HepG2 (cell line): ENCODE results near the gene BIRC3. TPM values are rescaled to one million over a fixed set of nuclear protein-coding genes. Genes with fewer than 3 reads are reported as not detected.

Source experiments
- CREB1 ChIP-seq, 2 experiments: fragments of 450-650 bp in 1 of 2; IDR thresholded peaks; 2 replicates each; pipeline ENCODE4 v1.6.1; 2016 to 2017; ENCODE audit warnings: control low read depth in 1 of 2, mild to moderate bottlenecking in 1 of 2, missing compliant biosample characterization in 1 of 2, missing genetic modification characterization in 1 of 2
- DMTF1 ChIP-seq: sonication (generic); formaldehyde crosslinking; IDR thresholded peaks from 2 replicates; pipeline ENCODE4 v1.4.0; 2020; ENCODE audit warnings: mild to moderate bottlenecking, missing genetic modification reagents
- ELF3 ChIP-seq: IDR thresholded peaks from 2 replicates; pipeline ENCODE4 v1.6.1; 2016; ENCODE audit warnings: missing genetic modification reagents, missing compliant biosample characterization
- HOMEZ ChIP-seq: IDR thresholded peaks from 2 replicates; pipeline ENCODE4 v1.6.1; 2016; ENCODE audit warnings: low read depth
- KAT8 ChIP-seq: IDR thresholded peaks from 2 replicates; pipeline ENCODE4 v1.6.1; 2016; ENCODE audit warnings: missing genetic modification reagents, missing compliant biosample characterization
- KDM4B ChIP-seq: sonication (generic); formaldehyde crosslinking; IDR thresholded peaks from 2 replicates; pipeline ENCODE4 v1.4.0; 2020; ENCODE audit warnings: missing genetic modification reagents
- ONECUT2 ChIP-seq: sonication (generic); formaldehyde crosslinking; IDR thresholded peaks from 2 replicates; pipeline ENCODE4 v1.4.0; 2020; ENCODE audit warnings: missing genetic modification reagents
- RAD21 ChIP-seq: fragments of 450-650 bp; formaldehyde crosslinking; IDR thresholded peaks from 2 replicates; pipeline ENCODE4 v1.5.0; 2020; ENCODE audit warnings: mild to moderate bottlenecking
- RCOR2 ChIP-seq: IDR thresholded peaks from 2 replicates; pipeline ENCODE4 v1.6.1; 2016; ENCODE audit warnings: missing biosample characterization, missing genetic modification reagents
- RXRB ChIP-seq: IDR thresholded peaks from 2 replicates; pipeline ENCODE4 v1.6.1; 2016; ENCODE audit warnings: borderline replicate concordance, missing genetic modification reagents, missing compliant biosample characterization
- SKI ChIP-seq: fragments of 450-650 bp; IDR thresholded peaks from one replicate; pipeline ENCODE4 v1.6.1; 2018; ENCODE audit warnings: mild to moderate bottlenecking; ENCODE audit not compliant: partially characterized antibody
- SKIL ChIP-seq: sonication (generic); formaldehyde crosslinking; IDR thresholded peaks from 2 replicates; pipeline ENCODE4 v1.8.0; 2022; ENCODE audit warnings: missing genetic modification reagents, mild to moderate bottlenecking, moderate library complexity, borderline replicate concordance
- SOX5 ChIP-seq: IDR thresholded peaks from 2 replicates; pipeline ENCODE4 v1.6.1; 2016; ENCODE audit warnings: borderline replicate concordance
- STAG1 ChIP-seq: sonication (generic); formaldehyde crosslinking; IDR thresholded peaks from 2 replicates; pipeline ENCODE4 v1.4.0; 2020; ENCODE audit warnings: missing genetic modification reagents
- ZBTB43 ChIP-seq: sonication (generic); formaldehyde crosslinking; conservative IDR thresholded peaks from 2 replicates; pipeline ENCODE4 v1.4.0; 2020; ENCODE audit warnings: missing genetic modification reagents
- ZFP1 ChIP-seq: IDR thresholded peaks from 2 replicates; pipeline ENCODE4 v1.6.1; 2016
- ZFP36L2 ChIP-seq: sonication (generic); formaldehyde crosslinking; IDR thresholded peaks from 2 replicates; pipeline ENCODE4 v1.4.0; 2020; ENCODE audit warnings: missing genetic modification reagents
- ZIK1 ChIP-seq: sonication (generic); formaldehyde crosslinking; IDR thresholded peaks from 2 replicates; pipeline ENCODE4 v1.5.0; 2020; ENCODE audit warnings: mild to moderate bottlenecking, low read depth, missing genetic modification reagents, borderline replicate concordance
- ZMYM3 ChIP-seq: sonication (generic); formaldehyde crosslinking; IDR thresholded peaks from 2 replicates; pipeline ENCODE4 v1.5.1; 2020; ENCODE audit warnings: mild to moderate bottlenecking, missing genetic modification reagents
- ZNF124 ChIP-seq: sonication (generic); formaldehyde crosslinking; IDR thresholded peaks from 2 replicates; pipeline ENCODE4 v1.4.0; 2020; ENCODE audit warnings: missing genetic modification reagents
- ZNF264 ChIP-seq: sonication (generic); formaldehyde crosslinking; IDR thresholded peaks from 2 replicates; pipeline ENCODE4 v1.4.0; 2020; ENCODE audit warnings: missing genetic modification reagents
- ZNF432 ChIP-seq: sonication (generic); formaldehyde crosslinking; IDR thresholded peaks from 2 replicates; pipeline ENCODE4 v1.5.0; 2020; ENCODE audit warnings: missing genetic modification reagents, mild to moderate bottlenecking, borderline replicate concordance
- ZNF777 ChIP-seq: sonication (generic); formaldehyde crosslinking; IDR thresholded peaks from 2 replicates; pipeline ENCODE4 v1.4.0; 2020; ENCODE audit warnings: missing genetic modification reagents
- polyA plus RNA-seq, 8 experiments: library from polyadenylated mRNA; depleted of rRNA in 3 of 8; stranded (reverse) in 7 of 8; unstranded in 1 of 8; fragments of >200 nt; fragmentation: Illumina TruSeq in 4 of 8; extraction: Trizol in 4 of 8; gene quantifications; 2 replicates each; pipeline versions ENCODE4 v1.2.1 to v1.2.3, GENCODE V29; 2011 to 2016; ENCODE audit warnings: low read depth in 4 of 8, missing spikeins in 1 of 8, mixed read lengths in 1 of 8; ENCODE audit not compliant: insufficient read depth in 1 of 8
- total RNA-seq, 5 experiments: library from RNA; depleted of rRNA; stranded (reverse); fragments of >200 nt; fragmentation: Illumina TruSeq; extraction: Trizol; gene quantifications; 2 replicates each; pipeline ENCODE4 v1.2.3, GENCODE V29; 2016; ENCODE audit warnings: low read depth in 1 of 5

The BIRC3 gene
- total and polyA plus RNA-seq, 2 of the 13 experiments (the other 11 are each of a cell fraction or from before 2014, with no cell fraction given), result 0.41 to 4.2 TPM

- TF ChIP-seq ZMYM3 (CRISPR knock-in tag), result no peak
- TF ChIP-seq RAD21 (CRISPR knock-in tag), result peak; percentile 65
- TF ChIP-seq ELF3 (CRISPR knock-in tag), result peak; percentile 30; the same call in 1 of the 2 replicates
- no peak for TF ChIP-seq ONECUT2
- no peak for TF ChIP-seq ZNF124 (CRISPR knock-in tag)
- TF ChIP-seq RXRB (CRISPR knock-in tag), result peak; percentile 55; the same call in 1 of the 2 replicates
- no peak for TF ChIP-seq SKI
- TF ChIP-seq ZFP1, result no peak
- TF ChIP-seq DMTF1 (CRISPR knock-in tag), result no peak
- TF ChIP-seq ZNF777 (CRISPR knock-in tag), result no peak
- no peak for TF ChIP-seq ZFP36L2
- TF ChIP-seq SKIL, result no peak
- no peak for TF ChIP-seq CREB1 (IDR thresholded peaks at IDR 0.05)
- peak; percentile 31; the same call in 1 of the 2 replicates for TF ChIP-seq CREB1 (CRISPR knock-in tag; IDR thresholded peaks at IDR 0.05)
- TF ChIP-seq KDM4B (CRISPR knock-in tag), result 0 out of 2 replicates have a peak, but pooled peaks have one; percentile 40
- peak; percentile 94 for TF ChIP-seq STAG1 (CRISPR knock-in tag)
- TF ChIP-seq ZBTB43 (CRISPR knock-in tag), result no peak
- TF ChIP-seq ZNF264 (CRISPR knock-in tag), result no peak
- TF ChIP-seq HOMEZ (CRISPR knock-in tag), result 0 out of 2 replicates have a peak, but pooled peaks have one; percentile 28
- no peak for TF ChIP-seq ZIK1
- TF ChIP-seq KAT8, result 0 out of 2 replicates have a peak, but pooled peaks have one; percentile 29
- TF ChIP-seq SOX5 (CRISPR knock-in tag), result peak; percentile 21; the same call in 1 of the 2 replicates
- TF ChIP-seq RCOR2, result no peak
- no peak for TF ChIP-seq ZNF432 (CRISPR knock-in tag)
Observed at GRCh38 chr11:102341844-102342318, 24.6 kb downstream of the BIRC3 start (continued).
